Keratinocyte (primary cell): ENCODE data around the gene SLC1A3. TPM values are rescaled to one million over a fixed set of nuclear protein-coding genes. Genes with fewer than 3 reads are reported as not detected.
A peak's percentile ranks its signal among the peaks of the same experiment; 100 is the strongest.

Experiments
- DNase-seq: peaks from one replicate; pipeline ENCODE4 v3.0.0-alpha.2; 2011; ENCODE audit warnings: low read depth, missing footprints, low spot score
- FAIRE-seq: peaks from 2 replicates; lab custom pipeline; 2011; peaks lifted over from hg19 to GRCh38; lab: Jason Lieb, UNC
- H2AFZ ChIP-seq: 2 replicates; pipeline ENCODE4 v1.6.0; 2012; ENCODE audit warnings: low read length, control low read depth, inconsistent platforms; ENCODE audit not compliant: control insufficient read depth
- H3K27ac ChIP-seq: 2 replicates; pipeline ENCODE4 v1.5.1; 2011; ENCODE audit warnings: low read length; ENCODE audit not compliant: control insufficient read depth, insufficient read depth
- H3K27me3 ChIP-seq: 3 replicates; pipeline ENCODE4 v1.6.0; 2011; ENCODE audit warnings: low read length; ENCODE audit not compliant: control insufficient read depth, insufficient read depth; ENCODE audit errors: extremely low read depth
- H3K36me3 ChIP-seq, 2 experiments: 2 replicates in 1 of 2; 3 replicates in 1 of 2; pipeline ENCODE4 v1.5.1; 2011; ENCODE audit warnings: low read length in 2 of 2, mild to moderate bottlenecking in 1 of 2; ENCODE audit not compliant: control insufficient read depth in 2 of 2, insufficient read depth in 2 of 2; ENCODE audit errors: extremely low read depth in 1 of 2
- H3K4me1 ChIP-seq: 3 replicates; pipeline ENCODE4 v1.5.1; 2011; ENCODE audit warnings: low read length; ENCODE audit not compliant: control insufficient read depth, insufficient read depth; ENCODE audit errors: extremely low read depth
- H3K4me2 ChIP-seq: 3 replicates; pipeline ENCODE4 v1.6.0; 2011; ENCODE audit warnings: low read depth, low read length; ENCODE audit not compliant: control insufficient read depth, insufficient read depth; ENCODE audit errors: extremely low read depth
- H3K4me3 ChIP-seq, 3 experiments: fragments of 200-600 bp in 1 of 3; sonication (generic) in 1 of 3; 2 replicates in 2 of 3; 3 replicates in 1 of 3; pipeline ENCODE4 v1.5.1; 2011 to 2016; ENCODE audit warnings: low read length in 3 of 3, mild to moderate bottlenecking in 3 of 3, control low read depth in 2 of 3, inconsistent platforms in 1 of 3, low read depth in 1 of 3, mixed read lengths in 1 of 3, mixed run types in 1 of 3, moderate library complexity in 1 of 3; ENCODE audit not compliant: control insufficient read depth in 2 of 3, insufficient read depth in 2 of 3; ENCODE audit errors: extremely low read depth in 1 of 3
- H3K79me2 ChIP-seq: 2 replicates; pipeline ENCODE4 v1.6.0; 2012; ENCODE audit warnings: low read length; ENCODE audit not compliant: control insufficient read depth, insufficient read depth
- H3K9ac ChIP-seq: 3 replicates; pipeline ENCODE4 v1.6.0; 2011; ENCODE audit warnings: low read length; ENCODE audit not compliant: control insufficient read depth, insufficient read depth; ENCODE audit errors: extremely low read depth
- H3K9me1 ChIP-seq: 3 replicates; pipeline ENCODE4 v1.6.0; 2011; ENCODE audit warnings: low read length; ENCODE audit not compliant: control insufficient read depth, insufficient read depth; ENCODE audit errors: extremely low read depth
- H3K9me3 ChIP-seq: 2 replicates; pipeline ENCODE4 v1.5.1; 2012; ENCODE audit warnings: low read depth, low read length; ENCODE audit not compliant: control insufficient read depth
- H4K20me1 ChIP-seq: 3 replicates; pipeline ENCODE4 v1.6.0; 2011; ENCODE audit warnings: low read length; ENCODE audit not compliant: control insufficient read depth, insufficient read depth; ENCODE audit errors: extremely low read depth
- CTCF ChIP-seq, 3 experiments: IDR thresholded peaks in 1 of 3; conservative IDR thresholded peaks in 1 of 3; optimal IDR thresholded peaks in 1 of 3; 2 replicates in 2 of 3; 3 replicates in 1 of 3; pipeline versions ENCODE3 to v1.5.1; 2011; ENCODE audit warnings: low read length in 3 of 3, mild to moderate bottlenecking in 3 of 3, moderate library complexity in 2 of 3, control low read depth in 1 of 3, inconsistent platforms in 1 of 3; ENCODE audit not compliant: insufficient read depth in 2 of 3; ENCODE audit errors: extremely low read depth in 1 of 3
- EZH2 ChIP-seq: IDR thresholded peaks from one replicate; pipeline ENCODE4 v1.6.1; 2012; ENCODE audit warnings: inconsistent platforms, mild to moderate bottlenecking, low read length, moderate library complexity
- dilution Hi-C: fragments of 300-500 bp; cut with MboI; formaldehyde crosslinking; loops from one replicate; pipeline ENCODE4 v1.7.0; 2020; ENCODE audit warnings: low sequenced_read_pairs; ENCODE audit not compliant: extremely low pct_ligation_motif_present
- polyA plus RNA-seq, 5 experiments: library from polyadenylated mRNA; depleted of rRNA in 3 of 5; stranded (reverse) in 3 of 5; stranded (forward) in 1 of 5; unstranded in 1 of 5; fragments of >200 nt; gene quantifications; 1 replicate in 1 of 5; 2 replicates in 3 of 5; 3 replicates in 1 of 5; pipeline versions ENCODE4 v1.2.1 to v1.2.3, GENCODE V29; 2011 to 2012; ENCODE audit warnings: missing spikeins in 2 of 5, low read depth in 1 of 5, low replicate concordance in 1 of 5

The SLC1A3 gene
- polyA plus RNA-seq, 1 donor (not counting 4 experiments of a cell fraction or from before 2014, with no cell fraction given), result 22.2 TPM

- no peaks in the 10 kb centered on the region for H3K9me3 ChIP-seq
- dilution Hi-C loops, result no loop called here
- peak overlapping the region; percentile 95 for H2AFZ ChIP-seq
- no peak for DNase-seq
- H3K79me2 ChIP-seq, result peaks cover 26% of the 10 kb centered on the region
- H3K27me3 ChIP-seq, result no peaks in the 10 kb centered on the region
- H3K9ac ChIP-seq, result peak overlapping the region; percentile 84
- peaks cover 6 to 11% of the 10 kb centered on the region in 2 experiments for H3K36me3 ChIP-seq
- H3K4me1 ChIP-seq, result peaks cover 17% of the 10 kb centered on the region
- FAIRE-seq, result peak; percentile 78
- H4K20me1 ChIP-seq, result no peaks in the 10 kb centered on the region
- H3K27ac ChIP-seq, result peak overlapping the region; percentile 87
- peak overlapping the region; percentile 90 for H3K4me2 ChIP-seq
- peak overlapping the region; percentile 54 to 90 (median 69) for H3K4me3 ChIP-seq
- TF ChIP-seq CTCF (optimal IDR thresholded peaks at IDR 0.05 in 1 of 3, IDR thresholded peaks at IDR 0.05 in 1 of 3, conservative IDR thresholded peaks at IDR 0.05 in 1 of 3; ENCODE audit: extremely low read depth in 1 of 3, insufficient read depth in 2 of 3, low read length in 3 of 3) (no peak), EZH2 (no peak)
- H3K9me1 ChIP-seq, result no peaks in the 10 kb centered on the region
These were observed 737 bp downstream of the SLC1A3 start for GRCh38 chr5:36607114-36607571.

DNA sequence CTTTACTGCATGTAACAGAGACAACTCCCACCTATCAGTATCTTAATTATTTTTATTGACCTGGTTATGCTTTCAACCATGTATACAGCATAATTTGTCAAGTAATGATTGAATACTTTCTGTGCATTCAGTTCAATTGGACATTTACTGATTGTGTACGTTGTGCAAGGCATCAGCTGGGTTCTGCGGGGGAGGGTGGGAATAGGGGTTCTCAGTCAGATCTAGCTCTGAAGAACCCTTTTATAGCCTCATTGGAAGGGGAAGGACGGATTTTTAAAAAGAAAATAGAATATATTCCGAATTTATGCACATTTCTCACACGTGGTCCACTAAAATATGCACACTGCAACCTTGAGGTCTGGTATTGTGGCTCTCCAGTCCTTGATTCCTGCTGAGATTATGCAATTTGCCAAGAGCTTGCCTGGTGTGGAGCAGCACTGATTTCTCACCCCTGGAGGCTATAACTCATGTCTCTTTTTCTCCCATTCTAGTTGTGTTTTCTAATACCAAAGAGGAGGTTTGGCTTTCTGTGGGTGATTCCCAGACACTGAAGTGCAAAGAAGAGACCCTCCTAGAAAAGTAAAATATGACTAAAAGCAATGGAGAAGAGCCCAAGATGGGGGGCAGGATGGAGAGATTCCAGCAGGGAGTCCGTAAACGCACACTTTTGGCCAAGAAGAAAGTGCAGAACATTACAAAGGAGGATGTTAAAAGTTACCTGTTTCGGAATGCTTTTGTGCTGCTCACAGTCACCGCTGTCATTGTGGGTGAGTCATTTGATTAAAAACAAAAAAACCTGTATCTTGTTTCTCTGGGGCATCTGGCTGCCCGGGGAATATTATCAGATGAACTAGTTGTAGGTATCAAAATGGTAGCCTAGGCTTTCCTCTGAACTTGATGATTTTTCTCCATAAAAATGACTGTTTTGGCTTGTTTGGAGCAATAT, 1.7 kb downstream of the SLC1A3 start:
- no peaks in the 10 kb centered on the region for H3K9me1 ChIP-seq
- peaks cover 7 to 12% of the 10 kb centered on the region in 2 experiments for H3K36me3 ChIP-seq
- H3K79me2 ChIP-seq, result peaks cover 26% of the 10 kb centered on the region
- peak overlapping the region; percentile 54 to 90 (median 69) for H3K4me3 ChIP-seq
- FAIRE-seq (peak; percentile 73), DNase-seq (no peak)
- dilution Hi-C loops, result no loop called here
- H2AFZ ChIP-seq, result no peak overlapping the region
- H3K9ac ChIP-seq, result peak overlapping the region; percentile 84
- no peaks in the 10 kb centered on the region for H3K9me3 ChIP-seq
- peak overlapping the region; percentile 90 for H3K4me2 ChIP-seq
- peaks cover 17% of the 10 kb centered on the region for H3K4me1 ChIP-seq
- H4K20me1 ChIP-seq, result no peaks in the 10 kb centered on the region
- H3K27me3 ChIP-seq, result no peaks in the 10 kb centered on the region
- TF ChIP-seq EZH2, result no peak
- TF ChIP-seq CTCF (optimal IDR thresholded peaks at IDR 0.05 in 1 of 3, IDR thresholded peaks at IDR 0.05 in 1 of 3, conservative IDR thresholded peaks at IDR 0.05 in 1 of 3; ENCODE audit: extremely low read depth in 1 of 3, insufficient read depth in 2 of 3, low read length in 3 of 3), result no peak
- H3K27ac ChIP-seq, result peak overlapping the region; percentile 87
